Jurkat, Clone E6-1 (cell line): ENCODE measurements around the gene TSNAX.

ENCODE experiments used
- DNase-seq: peaks from one replicate; pipeline ENCODE4 v3.0.0-alpha.2; 2011; ENCODE audit warnings: low read depth, low spot score
- H3K4me3 ChIP-seq: 2 replicates; pipeline ENCODE4 v1.5.1; 2011; ENCODE audit warnings: mild to moderate bottlenecking, low read length, control low read depth, moderate library complexity

The TSNAX gene

DNA sequence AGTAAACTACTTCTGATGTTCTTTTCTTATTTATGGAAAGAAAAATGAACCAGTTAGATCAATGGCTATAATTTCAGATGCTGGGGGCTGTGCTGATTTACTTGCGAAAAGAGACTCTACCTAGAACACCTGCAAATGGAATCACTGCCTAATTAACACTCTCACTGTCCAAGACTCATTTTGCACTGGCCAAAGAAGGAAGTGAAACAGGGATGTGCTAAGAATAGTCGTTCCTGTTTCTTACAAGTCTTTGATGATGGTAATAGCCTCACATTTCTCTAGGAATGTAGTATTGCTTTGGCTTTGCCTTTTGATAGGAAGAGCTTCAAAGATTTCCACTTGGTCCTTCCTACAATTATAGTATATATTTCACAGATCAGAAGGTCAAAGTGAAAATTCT lies 12.7 kb upstream of the TSNAX start:
- no peak for DNase-seq

DNA sequence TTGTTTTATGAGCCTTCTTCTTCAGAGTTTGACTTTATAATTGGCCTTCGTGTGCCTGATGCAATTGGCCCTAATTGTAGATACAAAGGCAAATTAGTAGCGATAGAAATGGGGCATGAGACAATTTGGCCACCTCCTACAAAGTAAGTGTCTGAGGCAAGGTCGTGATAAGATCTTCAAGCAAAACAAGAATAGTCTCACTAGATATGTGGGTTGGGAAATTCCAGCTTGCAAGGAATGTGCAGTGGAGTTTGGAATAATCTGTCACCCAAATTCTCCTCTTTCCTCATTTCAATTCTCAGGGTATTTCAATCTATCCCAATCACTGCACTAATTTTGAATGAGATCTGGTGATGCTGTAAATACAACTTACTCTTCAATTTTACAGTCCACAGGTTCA lies 11.4 kb upstream of the TSNAX start:
- no peak overlapping the region for H3K4me3 ChIP-seq
- DNase-seq, result no peak

More for the DNA sequence above, 12.7 kb upstream of the TSNAX start:
- no peak overlapping the region for H3K4me3 ChIP-seq

DNA sequence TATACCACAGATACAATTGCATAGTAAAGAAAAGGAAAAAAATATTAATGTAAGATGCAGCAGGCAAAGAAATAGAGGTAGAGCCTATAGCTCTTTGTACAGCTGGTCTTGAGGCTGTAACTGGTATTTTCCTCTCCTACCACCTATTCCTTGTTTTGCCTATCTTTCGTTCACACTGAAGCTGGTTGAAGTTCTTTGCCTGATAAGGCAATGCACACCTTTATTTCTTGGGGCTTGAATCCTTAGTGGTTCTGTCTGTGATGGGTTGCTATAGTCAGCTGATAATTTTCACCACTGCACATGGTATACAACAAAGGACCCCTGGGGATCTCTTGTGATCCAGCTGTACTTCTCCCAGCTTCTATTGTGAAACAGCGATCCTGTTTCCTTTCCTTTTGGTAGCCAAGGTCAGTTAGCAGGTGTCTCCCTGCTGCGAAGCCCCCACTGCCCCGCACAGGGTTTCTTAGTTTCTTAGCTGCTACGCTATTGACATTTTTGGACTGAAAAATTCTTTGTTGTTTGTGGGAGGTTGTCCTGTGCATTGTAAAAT lies 9.9 kb upstream of the TSNAX start:
- DNase-seq, result no peak
- no peak overlapping the region for H3K4me3 ChIP-seq

DNA sequence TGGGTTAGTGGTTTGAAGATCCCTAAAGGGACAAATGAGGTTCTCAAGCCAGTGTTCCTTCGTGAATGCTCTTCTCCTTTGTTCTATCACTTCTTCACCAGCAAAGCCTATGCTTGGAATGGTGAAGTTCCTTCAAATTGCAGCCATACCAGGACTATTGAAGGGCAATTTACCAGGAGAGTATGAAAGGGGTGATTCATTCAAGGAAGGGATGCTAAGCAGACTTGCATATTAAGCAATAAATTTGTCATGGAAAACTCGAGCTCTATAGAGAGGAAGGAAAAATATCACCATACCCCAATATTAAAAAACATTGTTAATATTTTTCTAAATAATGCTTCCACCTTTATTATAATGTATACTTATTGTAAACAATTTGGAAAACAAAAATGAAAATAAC lies 9.3 kb upstream of the TSNAX start:
- no peak overlapping the region for H3K4me3 ChIP-seq
- no peak for DNase-seq

DNA sequence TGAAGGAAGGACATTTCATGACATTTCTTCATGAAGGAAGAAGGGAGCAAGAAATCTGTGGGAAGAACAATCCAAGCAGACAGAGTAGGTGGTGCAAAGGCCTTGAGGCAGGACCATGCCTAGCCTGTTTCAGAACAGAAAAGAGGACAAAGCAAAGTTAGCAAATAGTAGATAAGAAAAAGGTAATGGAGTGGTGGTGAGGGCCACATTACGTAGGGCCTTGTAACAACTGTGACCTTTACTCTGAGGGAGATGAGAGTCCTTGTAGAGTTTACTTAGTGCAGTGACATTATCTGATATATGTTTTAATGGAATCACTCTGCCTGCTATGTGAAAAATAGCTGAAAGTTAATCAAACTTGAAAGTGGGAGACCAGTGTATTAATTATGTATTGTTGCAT lies 6.4 kb upstream of the TSNAX start:
- no peak overlapping the region for H3K4me3 ChIP-seq
- DNase-seq, result no peak

DNA sequence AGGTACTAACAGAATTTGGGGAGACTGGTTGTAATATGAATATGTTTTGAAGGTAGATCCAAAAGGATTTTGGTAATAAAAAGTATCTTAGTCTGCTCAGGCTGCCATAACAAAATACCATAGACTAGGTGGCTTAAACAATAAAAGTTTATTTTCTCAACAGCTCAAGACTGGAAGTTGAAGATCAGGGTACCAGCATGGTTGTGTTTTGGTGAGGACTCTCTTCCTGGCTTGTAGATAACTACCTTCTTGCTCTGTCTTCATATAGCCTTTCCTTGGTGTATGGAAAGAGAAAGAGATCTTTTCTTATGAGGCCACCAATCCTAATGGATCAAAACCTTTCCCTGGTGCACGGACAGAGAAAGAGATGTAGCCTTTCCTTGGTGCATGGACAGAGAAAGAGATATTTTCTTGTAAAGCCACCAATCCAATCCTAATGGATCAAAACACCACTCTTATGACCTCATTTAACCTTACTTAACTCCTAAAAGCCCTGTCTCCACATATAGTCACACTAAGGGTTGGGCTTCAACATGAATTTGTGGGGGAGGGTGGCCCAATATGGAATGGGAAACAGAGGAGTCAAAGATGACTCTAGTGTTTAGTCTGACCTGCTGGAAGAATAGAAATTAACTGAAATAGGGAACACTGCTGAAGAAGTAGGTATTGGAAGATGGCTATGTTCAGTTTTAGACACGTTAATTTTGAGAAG lies 5.4 kb upstream of the TSNAX start:
- H3K4me3 ChIP-seq, result no peak overlapping the region
- DNase-seq, result no peak

DNA sequence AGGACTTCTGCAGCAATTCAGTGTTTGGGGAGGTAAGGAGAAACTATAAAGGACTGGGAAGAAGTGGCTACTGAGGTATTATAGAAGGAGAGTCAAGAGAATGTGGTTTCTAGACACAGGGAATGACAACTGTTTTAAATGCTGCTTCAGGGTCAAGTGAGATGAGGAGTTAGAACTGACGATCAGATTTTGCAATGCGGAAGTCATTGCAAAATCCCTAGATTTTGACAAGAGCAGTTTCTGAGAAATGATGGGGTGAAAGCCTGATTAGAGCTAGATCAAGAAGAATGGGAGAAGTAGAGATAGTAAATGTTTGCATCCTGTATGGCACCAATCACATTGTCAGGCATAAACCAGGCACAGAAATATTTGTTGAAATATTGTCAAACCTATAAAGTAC lies 4.7 kb upstream of the TSNAX start:
- no peak overlapping the region for H3K4me3 ChIP-seq
- DNase-seq, result no peak

DNA sequence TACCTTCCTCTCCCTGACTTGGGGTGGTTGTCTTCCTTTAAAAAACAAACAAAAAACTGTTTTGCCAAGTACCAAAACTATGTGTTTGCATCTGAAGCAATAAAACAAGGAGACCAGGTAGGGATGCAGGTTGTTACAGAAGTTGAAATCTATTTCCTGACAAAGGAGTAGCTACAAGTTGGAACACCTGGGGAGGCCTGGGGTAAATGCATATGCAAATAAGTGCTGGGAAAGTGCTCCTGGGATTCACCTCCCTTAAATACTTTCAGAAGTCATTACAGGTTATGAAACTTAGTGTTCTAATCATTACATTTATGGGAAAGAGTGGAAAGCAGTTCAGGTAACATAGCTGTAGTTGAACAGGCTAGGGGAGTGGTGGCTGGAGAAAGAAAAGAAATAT lies 1.9 kb upstream of the TSNAX start:
- DNase-seq, result no peak
- H3K4me3 ChIP-seq, result no peak overlapping the region

DNA sequence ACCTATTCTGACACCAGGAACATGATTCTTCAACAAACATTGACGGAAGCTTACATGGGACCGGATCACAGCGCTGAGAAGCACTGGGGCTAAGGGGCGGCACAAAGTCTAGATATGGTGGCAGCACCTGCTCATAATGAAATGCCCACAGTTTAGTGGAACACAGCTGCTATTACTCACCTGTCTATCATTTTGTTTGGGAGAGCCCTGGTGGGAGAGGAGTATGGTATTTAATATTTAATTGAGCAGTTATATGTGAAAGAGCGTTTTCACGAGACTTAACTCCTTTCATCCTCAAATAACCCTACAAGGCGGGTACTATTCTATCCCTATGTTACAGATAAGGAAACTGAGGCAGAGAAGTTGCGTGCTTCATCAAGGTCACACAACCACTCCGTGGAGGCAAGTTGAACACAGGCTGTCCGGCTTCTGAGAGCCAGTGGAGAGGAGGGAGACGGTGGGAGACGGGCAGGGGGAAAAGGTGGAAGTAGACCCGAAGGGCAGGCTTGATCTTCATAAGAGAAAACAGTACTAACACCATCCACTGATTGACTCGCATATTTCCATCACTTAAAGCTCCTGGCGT lies 790 bp upstream of the TSNAX start:
- H3K4me3 ChIP-seq, result peak overlapping the region; percentile 81
- no peak for DNase-seq

DNA sequence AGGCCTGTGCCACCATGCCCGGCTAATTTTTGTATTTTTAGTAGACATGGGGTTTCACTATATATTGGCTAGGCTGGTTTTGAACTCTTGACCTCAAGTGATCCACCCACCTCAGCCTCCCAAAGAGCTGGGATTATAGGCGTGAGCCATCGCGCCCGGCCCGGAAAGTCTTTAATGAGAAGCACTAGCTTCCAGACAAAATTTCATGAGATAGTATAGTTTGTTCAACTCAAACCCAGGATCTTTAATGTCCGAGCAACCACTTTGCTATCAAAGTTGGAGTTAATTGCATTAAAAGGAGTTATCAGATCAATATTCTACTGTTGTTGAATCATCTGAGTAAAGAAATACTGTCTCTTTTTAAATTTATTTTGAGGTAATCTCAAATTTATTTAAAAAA lies 4.8 kb downstream of the TSNAX start:
- DNase-seq, result no peak

DNA sequence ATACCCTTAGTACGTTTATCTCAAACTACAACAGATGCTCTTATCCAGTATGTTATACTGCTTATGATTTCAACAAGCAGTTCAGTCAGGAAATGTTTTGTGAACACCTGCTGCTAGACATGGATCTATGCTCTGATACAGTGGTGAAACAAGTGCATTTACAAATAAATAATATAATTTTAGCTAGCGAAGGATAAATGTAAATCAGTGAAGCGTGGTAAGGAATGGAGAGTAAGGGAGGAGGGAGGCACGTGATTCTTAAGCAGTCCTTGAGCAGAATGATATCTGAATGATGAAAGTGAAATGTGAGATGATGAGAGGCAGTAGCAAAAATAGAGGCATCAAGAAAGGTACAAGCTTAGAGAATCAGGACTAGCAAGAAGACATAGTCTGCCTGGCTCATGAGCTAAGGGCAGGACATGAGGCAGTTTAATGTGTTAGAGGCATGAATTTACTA lies 6.3 kb downstream of the TSNAX start:
- no peak for DNase-seq
- H3K4me3 ChIP-seq, result no peak overlapping the region

More for the DNA sequence above, 4.8 kb downstream of the TSNAX start:
- H3K4me3 ChIP-seq, result no peak overlapping the region

DNA sequence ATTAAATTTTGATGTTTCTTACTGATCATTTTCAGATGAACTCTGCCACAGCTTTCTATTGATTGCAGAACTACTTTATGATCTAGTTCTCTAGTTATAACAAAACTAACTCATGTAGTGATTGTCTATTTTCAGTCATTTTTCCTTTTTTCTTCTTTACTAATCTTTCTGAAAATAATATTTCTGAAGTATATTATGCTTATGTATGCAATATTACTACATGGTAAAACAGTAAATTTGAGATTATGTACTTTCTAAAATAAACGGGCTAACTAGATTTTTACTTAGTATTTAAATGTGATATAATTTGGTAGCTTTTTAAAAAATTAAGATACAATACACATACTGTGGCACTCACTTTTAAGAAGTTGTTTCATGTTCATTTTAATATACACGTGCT lies 7.6 kb downstream of the TSNAX start:
- DNase-seq, result no peak
- H3K4me3 ChIP-seq, result no peak overlapping the region

DNA sequence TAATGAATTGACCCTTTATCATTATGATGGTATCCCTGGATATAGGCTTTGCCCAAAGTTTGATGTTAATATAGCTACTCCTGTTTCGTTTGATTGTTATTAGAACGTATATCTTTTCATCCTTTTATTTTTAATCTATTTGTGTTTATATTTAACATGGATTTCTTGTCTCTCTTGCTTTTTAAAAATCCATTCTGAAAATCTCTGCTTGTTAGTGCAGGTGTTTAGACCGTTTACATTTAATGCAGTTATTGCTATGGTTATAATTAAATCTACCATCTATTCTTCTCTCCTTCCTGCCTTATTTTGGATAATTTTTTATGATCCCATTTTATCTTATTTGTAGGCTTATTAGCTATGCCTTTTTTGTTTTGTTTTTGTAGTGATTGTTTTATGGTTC lies 12.4 kb downstream of the TSNAX start:
- no peak for DNase-seq
- H3K4me3 ChIP-seq, result no peak overlapping the region

DNA sequence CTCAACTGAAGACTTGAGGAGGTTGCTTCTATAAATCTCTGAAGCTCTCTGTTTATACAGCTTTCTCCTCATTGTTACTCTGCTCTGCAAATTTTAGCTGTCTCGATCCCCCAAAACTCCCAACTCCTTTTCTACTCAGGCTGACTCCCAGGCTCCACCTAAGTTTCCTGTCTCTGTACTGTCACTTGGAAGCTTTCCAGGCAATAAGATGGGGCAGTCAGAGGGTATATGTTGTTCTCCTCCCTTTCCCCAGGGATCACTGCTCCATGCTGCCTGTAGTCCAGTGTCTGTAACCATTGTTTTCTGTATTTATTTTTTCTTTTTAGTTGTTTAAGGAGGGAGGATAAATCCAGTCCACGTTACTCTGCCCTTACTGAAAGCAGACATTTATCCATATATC lies 13.4 kb downstream of the TSNAX start:
- H3K4me3 ChIP-seq, result no peak overlapping the region
- DNase-seq, result no peak

DNA sequence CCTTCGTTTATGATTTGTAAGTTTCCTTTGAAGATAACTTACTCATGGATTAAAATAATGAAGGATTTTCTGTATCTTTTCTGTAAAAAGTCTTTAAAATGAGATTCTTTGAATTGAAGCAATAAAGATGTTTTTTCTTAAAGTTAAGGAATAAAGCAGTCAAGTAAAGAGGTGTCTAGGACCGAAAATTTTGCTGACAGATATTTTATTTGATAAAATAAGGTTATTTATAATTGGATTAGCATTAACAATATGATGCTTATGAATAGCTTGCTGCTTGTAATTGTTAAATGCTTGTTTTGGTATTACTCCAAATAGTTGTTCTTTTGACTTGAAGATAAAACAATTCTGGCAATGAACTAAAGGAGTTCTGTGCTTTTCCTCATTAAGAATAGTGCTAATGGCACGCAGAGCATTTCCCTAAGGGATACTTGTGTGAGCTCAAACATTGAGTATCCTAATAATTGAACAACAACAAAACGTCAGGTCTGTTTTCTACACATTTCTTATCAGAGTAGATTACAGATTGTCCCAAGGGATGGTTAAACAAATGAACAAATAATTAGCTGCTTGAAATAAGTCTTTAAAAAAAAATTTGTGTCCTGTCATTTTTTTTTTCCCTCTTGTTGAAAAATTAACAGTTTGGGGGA lies 16.6 kb downstream of the TSNAX start:
- H3K4me3 ChIP-seq, result no peak overlapping the region
- DNase-seq, result no peak

DNA sequence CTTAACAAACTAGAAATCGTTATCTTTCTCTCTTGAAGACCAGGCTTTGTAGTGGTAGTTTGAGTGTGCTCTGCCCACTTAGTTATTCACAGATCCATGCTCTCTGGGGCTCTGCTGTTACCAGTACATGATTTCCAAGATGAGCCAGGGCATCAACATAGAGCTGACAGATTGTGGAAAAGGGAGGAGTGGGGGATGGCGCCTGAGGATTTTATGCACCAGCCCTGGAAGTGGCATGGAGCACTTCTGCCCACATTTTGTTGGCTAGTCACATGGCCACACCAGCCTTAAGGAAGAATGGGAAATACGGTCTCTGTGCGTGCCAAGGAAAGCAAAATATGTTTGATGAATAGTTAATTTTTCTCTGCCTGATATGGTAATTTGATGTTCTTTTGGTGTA lies 18.2 kb downstream of the TSNAX start:
- no peak overlapping the region for H3K4me3 ChIP-seq
- no peak for DNase-seq

DNA sequence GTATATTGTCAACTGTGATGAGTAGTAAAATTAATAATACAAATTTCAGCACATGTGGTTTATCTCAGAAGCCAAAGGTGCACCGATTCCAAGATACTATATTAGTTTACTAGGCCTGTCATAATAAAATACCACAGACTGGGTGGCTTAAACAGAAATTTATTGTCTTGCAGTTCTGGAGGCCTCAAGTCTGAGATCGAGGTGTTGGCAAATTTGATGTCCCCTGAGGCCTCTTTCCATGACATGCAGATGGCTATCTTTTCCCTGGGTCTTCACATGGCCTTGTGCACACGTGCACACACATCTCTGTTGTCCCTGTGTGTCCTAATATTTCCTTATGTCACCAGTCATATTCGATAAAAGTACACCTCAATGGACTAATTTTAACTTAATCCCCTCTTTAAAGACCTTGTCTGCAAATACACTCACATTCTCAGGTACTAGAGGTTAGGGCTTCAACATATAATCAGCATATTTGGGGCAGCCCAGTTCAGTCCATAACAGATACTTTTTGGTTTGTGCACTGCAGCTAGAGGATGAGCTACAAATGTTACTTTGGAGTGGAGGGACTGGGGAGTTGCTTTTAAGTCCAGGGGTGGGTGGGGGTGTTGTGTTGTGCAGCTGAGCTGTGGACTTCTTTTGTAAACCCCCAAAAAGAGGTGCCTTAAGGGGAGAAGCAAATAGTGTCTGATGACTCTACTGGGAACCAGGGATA lies 21.4 kb downstream of the TSNAX start:
- DNase-seq, result no peak
- no peak overlapping the region for H3K4me3 ChIP-seq

DNA sequence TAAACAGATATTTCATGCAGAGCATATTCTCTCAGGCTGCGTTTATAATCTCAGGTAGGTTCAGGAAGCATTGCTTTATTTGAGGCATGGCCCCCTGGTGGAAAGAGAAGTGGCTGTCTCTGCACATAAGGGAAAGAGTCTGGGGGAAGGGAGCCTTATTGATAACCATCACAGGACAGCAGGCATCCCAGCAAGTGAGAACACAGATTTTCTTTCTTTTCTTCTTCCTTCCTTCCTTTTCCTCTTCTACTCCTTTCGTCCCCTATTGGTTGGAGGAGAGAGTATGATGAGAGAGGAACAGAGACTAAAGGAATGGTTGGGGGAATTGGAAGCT lies 21.9 kb downstream of the TSNAX start:
- no peak for DNase-seq

DNA sequence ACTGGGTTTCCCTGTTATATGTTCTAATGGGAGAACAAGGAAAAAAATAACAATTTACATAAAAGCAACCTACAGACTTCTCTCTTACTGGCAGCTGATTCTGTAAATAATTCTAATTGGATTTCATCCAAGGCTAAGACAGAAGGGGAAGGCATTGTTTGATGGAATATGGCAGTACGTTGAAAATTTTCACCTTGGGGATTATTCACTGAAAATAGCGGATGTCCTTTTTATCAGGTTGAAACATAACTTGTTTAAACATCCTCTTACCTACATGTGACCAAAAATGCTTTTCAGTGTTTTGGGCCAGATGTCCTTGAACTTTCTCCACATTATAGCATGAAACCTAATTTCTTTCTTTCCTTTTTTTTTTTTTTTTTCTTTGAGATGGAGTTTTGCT lies 24.9 kb downstream of the TSNAX start:
- no peak overlapping the region for H3K4me3 ChIP-seq
- DNase-seq, result no peak

More for the DNA sequence above, 21.9 kb downstream of the TSNAX start:
- H3K4me3 ChIP-seq, result no peak overlapping the region

DNA sequence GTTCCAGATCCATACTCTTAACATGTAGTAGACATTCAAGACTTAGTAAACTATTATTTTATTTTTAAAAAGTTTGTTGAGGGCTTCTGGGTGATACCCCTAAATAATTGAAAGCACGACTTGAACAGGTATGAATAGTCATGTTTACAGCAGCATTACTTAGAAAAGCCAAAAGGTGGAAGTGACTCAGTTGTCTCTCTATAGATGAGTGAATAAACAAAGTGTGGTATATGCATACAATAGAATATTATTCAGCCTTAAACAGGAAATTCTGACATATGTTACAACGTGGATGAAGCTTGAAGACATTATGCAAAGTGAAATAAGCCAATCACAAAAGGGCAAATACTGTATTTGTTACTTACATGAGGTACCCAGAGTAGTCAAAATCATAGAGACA lies 26.5 kb downstream of the TSNAX start:
- no peak for DNase-seq

More for the DNA sequence above, 26.5 kb downstream of the TSNAX start:
- H3K4me3 ChIP-seq, result no peak overlapping the region
